Measurements from ENCODE around the gene GBP1. TPM values are rescaled to one million over a fixed set of nuclear protein-coding genes. Genes with fewer than 3 reads are reported as not detected.
"Not testable (repeated sequence)": the region's sequence is repeated elsewhere in the genome, so short reads cannot be mapped to it uniquely, and the experiment has no call there.

The GBP1 gene
- total and polyA plus RNA-seq, 10 donors = 15.8 to 134 (median 51.3) TPM

GRCh38 chr1:89025928-89026327, 39.1 kb downstream of the GBP1 start:
- Histone ChIP-seq H3K36me3 (no peaks in the 10 kb centered on the region), H3K27me3 (replicated peaks in 1 of 7) (no peaks in the 10 kb centered on the region), H3K4me3 (no peak overlapping the region), H3K9me3 (peaks cover 0 to 15% (median 6%) of the 10 kb centered on the region in 8 donors), H3K27ac (no peak overlapping the region), H3K4me1 (peaks cover 7 to 26% (median 11%) of the 10 kb centered on the region in 6 donors)
- intact Hi-C loops (cut with DNase I; ENCODE audit: low total_unique reads) = no loop called here
- TF ChIP-seq CTCF (IDR thresholded peaks at IDR 0.05 in 8 of 11, conservative IDR thresholded peaks at IDR 0.05 in 3 of 11) (no peak), POLR2A (IDR thresholded peaks at IDR 0.05) (no peak), POLR2AphosphoS5 (IDR thresholded peaks at IDR 0.05) (no peak)
- WGBS, 5 donors = 84 to 89% (median 85%) methylated on average over 3 of the region's 3 CpGs
- no peak for DNase-seq

GRCh38 chr1:89023026-89023425, 42.0 kb downstream of the GBP1 start:
- Histone ChIP-seq H3K9me3 (peaks cover 0 to 9% (median 0%) of the 10 kb centered on the region in 8 donors), H3K36me3 (peaks cover 0 to 25% (median 21%) of the 10 kb centered on the region in 6 donors), H3K4me3 (peak overlapping the region in 6 of 8 donors; percentile 53 to 76 (median 56)), H3K27ac (peak overlapping the region; percentile 77 to 92 (median 88)), H3K27me3 (replicated peaks in 1 of 7) (no peaks in the 10 kb centered on the region), H3K4me1 (peaks cover 10 to 55% (median 26%) of the 10 kb centered on the region in 6 donors)
- TF ChIP-seq POLR2AphosphoS5 (IDR thresholded peaks at IDR 0.05) = no peak
- no peak for TF ChIP-seq POLR2A (IDR thresholded peaks at IDR 0.05)
- TF ChIP-seq CTCF (IDR thresholded peaks at IDR 0.05 in 8 of 11, conservative IDR thresholded peaks at IDR 0.05 in 3 of 11) = no peak
- no peak for DNase-seq
- intact Hi-C loops (cut with DNase I; ENCODE audit: low total_unique reads) = no loop called here

- WGBS, 5 donors = 1 to 6% (median 4%) methylated on average over 5 of the region's 5 CpGs
Observed at GRCh38 chr1:89022167-89022959, 42.6 kb downstream of the GBP1 start, which contains the start of gene GBP3. Gene GBP3, minus strand, starts transcription at chr1:89022866. Its CDS starts 2,145 bp downstream, at chr1:89020721.

GRCh38 chr1:89018318-89018717, 46.7 kb downstream of the GBP1 start:
- WGBS, 5 donors = 90 to 96% (median 90%) methylated on average over 3 of the region's 3 CpGs
- H3K27me3 ChIP-seq (replicated peaks in 1 of 7); DNase-seq; H3K27ac ChIP-seq; intact Hi-C loops (cut with DNase I; ENCODE audit: low total_unique reads); H3K4me3 ChIP-seq; H3K9me3 ChIP-seq: not testable (repeated sequence)
- peaks cover 10 to 75% (median 36%) of the 10 kb centered on the region in 6 donors for H3K4me1 ChIP-seq
- peaks cover 4 to 73% (median 48%) of the 10 kb centered on the region in 6 donors for H3K36me3 ChIP-seq

More at GRCh38 chr1:89022167-89022959, 42.6 kb downstream of the GBP1 start, which contains the start of gene GBP3:
- H3K4me3 ChIP-seq = peak within 1 kb of the TSS; percentile 53 to 76 (median 57)
- no peak for DNase-seq
- H3K27me3 ChIP-seq (replicated peaks in 1 of 7) = no peaks in the 10 kb centered on the region
- H3K9me3 ChIP-seq = peaks cover 0 to 9% (median 0%) of the 10 kb centered on the region in 8 donors
- peaks cover 0 to 32% (median 21%) of the 10 kb centered on the region in 6 donors for H3K36me3 ChIP-seq
- intact Hi-C loops (cut with DNase I; ENCODE audit: low total_unique reads) = no loop called here
- peaks cover 10 to 60% (median 31%) of the 10 kb centered on the region in 6 donors for H3K4me1 ChIP-seq
- TF ChIP-seq POLR2A (IDR thresholded peaks at IDR 0.05) = no peak
- no peak for TF ChIP-seq POLR2AphosphoS5 (IDR thresholded peaks at IDR 0.05)
- no peak for TF ChIP-seq CTCF (IDR thresholded peaks at IDR 0.05 in 8 of 11, conservative IDR thresholded peaks at IDR 0.05 in 3 of 11)
- H3K27ac ChIP-seq = peak within 1 kb of the TSS; percentile 77 to 92 (median 88)
